D721Med (cell line): Measurements from ENCODE around the gene NELFCD.

Experiments
- DNase-seq: peaks from one replicate; pipeline ENCODE4 v3.0.0; 2011; ENCODE audit warnings: low spot score; ENCODE audit not compliant: insufficient read length
- FAIRE-seq: peaks from 2 replicates; lab custom pipeline; 2011; peaks lifted over from hg19 to GRCh38; lab: Jason Lieb, UNC
- TF ChIP-seq, protein P1 (sequence below): IDR thresholded peaks from 2 replicates; pipeline ENCODE4 v1.5.1; 2012; ENCODE audit warnings: mild to moderate bottlenecking, control low read depth; ENCODE audit not compliant: insufficient read depth; ENCODE audit errors: missing control alignments

NELFCD gene

DNA sequence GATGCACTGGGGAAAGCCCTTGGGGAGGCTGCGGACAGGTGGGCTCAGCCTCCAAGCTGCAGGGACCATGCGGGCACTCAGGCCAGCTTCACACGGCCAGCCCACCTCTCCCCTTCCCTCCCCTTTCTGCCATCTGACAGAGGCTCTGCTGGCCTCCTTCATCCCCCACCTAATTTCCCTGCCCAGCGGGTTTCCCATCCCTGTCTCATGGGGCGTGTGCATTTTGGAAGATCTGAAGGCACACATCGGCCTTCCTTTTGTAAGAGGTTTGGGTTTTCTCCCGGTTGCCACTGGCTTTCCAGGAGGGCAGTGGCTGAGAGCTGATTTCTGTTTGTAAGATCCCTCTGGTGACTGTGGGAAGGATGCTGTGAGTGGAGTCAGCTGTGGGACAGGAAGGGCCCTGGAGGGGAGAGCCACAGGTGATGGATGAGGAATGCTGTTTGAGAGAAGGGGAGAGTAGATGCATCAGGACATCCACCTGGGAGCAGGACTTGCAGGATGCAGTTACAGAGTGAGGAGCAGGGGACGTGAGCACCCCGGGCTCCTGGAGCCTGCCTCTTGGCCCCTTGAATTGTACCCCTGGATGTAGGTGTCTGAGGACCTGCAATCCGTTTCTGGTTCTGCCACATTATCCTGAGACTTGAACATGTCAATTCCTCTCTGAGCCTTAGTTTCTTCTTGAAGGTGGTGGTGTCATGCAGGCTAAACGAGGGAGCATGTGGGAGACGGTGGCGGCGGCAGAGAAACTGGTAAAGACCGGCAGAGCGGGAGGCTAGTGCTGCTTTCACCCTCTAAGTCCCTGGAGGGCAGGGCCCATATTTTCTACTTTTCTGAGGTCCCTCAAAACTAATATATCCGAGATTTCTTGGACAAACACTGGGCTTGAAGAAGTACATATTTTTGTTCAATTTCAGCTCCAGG, 32.2 kb downstream of the NELFCD start:
- FAIRE-seq (no peak), DNase-seq (no peak)
- TF ChIP-seq, protein P1, sequence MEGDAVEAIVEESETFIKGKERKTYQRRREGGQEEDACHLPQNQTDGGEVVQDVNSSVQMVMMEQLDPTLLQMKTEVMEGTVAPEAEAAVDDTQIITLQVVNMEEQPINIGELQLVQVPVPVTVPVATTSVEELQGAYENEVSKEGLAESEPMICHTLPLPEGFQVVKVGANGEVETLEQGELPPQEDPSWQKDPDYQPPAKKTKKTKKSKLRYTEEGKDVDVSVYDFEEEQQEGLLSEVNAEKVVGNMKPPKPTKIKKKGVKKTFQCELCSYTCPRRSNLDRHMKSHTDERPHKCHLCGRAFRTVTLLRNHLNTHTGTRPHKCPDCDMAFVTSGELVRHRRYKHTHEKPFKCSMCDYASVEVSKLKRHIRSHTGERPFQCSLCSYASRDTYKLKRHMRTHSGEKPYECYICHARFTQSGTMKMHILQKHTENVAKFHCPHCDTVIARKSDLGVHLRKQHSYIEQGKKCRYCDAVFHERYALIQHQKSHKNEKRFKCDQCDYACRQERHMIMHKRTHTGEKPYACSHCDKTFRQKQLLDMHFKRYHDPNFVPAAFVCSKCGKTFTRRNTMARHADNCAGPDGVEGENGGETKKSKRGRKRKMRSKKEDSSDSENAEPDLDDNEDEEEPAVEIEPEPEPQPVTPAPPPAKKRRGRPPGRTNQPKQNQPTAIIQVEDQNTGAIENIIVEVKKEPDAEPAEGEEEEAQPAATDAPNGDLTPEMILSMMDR, result no peak

DNA sequence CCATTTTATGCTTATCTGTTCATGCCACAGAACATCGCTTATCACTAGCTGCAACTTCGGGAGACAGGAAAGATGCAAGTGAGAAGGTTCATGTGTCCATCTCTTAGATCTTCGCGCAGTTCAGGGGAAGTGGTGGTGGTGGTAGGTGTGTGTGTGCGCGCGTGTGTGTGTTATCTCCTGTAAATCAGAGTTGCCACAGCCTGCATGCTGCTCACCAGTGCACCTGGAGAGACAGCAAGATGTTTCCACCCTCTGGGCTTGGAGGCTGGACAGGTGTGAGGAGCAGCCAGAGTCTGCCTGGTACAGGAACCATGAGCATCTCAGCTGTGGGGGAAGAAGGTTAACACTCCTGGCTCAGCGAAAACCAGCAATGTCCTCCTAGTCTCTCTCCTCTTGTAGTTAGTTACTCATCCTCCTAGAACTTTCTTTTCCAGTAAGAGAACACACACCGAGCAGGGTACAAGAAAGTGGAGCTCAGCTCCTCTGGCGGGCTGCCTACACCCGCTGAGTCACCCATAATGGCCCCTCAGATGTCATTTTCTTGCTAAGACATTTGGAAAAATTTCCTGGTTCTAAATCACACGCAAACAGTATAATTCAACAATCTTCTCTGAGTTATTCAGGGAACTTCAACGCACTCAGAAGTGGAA, 33.0 kb downstream of the NELFCD start:
- no peak for DNase-seq
- no peak for FAIRE-seq
- TF ChIP-seq, protein P1, result no peak

DNA sequence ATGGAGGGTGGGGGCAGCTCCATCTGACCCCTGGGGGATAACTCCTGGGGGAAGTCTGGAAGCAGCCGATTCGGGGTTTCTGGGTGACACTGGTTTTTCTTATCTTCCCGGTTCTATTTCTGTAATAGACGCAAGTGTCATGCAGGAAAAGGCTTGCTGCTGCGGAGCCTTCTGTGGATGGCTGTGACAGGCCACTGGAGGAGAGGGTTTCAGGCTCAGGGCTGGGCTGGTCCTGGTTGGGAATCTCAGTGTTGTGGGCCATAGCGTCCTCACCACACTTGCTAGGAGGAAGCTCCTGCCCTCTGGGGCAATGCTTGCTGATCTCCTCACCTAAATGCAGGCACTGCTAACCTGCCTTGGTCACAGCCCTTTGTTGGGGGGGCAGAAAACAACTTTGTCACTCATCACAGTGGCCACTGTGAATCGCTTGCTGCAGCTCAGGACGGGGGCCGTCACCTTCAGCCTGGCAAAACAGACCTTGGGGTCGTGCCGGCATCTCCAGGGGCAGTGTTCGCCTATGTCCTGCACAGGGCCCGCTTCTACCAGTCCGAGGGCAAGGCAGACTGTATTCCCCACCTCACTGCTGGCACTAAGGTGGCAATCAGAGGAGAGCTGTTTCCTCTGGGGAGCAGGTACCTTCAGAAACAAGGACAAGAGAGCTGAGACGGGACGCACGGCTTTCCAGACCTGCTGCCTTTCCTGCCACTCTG, 33.8 kb downstream of the NELFCD start:
- no peak for DNase-seq
- no peak for FAIRE-seq
- TF ChIP-seq, protein P1, result no peak

DNA sequence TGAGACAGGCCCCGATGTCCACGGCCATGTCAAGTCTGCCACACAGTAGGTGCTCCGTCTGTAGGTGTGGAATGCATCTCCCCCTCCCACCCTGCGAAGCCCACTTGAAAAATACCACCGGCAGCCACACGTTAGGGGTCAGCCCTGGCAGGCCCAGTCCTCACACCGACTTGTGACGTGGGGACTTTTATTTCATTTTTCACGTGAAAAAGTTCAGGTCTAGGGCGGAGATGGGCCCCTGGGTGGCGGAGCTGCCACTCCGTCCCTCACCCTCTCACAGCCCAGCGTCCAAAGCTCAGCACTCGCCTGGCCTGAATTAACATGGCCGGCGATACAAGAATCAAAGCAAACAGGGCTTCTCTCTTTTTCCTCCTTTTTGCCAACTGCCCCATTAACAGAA, 34.4 kb downstream of the NELFCD start:
- no peak for FAIRE-seq
- TF ChIP-seq, protein P1, result no peak
- no peak for DNase-seq

DNA sequence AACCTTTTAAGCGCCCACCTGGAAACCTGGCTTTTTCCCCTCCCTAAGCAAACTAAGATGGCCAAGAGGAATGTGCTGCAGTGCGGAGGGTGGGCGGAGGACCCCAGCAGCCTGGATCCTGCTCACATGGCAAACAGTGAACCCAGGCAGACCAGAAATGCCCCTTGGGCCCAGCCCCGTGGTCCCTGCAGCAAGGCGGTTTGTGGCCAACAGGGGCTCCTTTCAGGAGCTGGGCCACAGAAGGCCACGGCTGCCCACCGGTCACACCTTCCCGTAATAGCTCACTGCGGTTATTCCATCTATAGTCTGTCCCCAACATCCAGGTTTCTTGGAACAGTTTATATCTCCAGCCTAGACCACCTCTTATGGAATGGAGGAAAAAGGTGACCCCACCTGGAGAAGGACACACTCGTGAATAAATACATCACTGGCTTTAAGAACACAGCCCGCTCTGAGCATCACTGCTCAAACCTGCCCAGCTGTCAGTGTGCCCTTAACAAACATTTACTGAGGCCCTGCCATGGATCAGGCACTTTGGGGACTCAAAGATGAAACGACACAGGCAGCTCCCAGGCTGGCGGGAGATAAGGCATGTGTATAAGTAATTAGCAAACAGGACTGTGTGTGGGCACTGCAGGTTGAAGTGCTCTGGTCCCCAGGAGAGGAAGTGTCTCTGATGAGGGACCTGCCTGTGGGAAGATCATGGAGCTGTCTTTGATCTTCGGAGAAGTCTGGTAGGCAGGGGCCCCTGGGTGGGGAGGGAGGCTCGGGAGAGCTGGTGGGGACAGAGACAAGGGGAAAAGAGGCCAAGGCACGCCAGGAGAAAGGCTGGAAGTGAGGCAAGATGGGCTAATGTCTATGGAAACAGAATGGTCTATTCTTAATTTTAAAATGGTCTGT, 35.0 kb downstream of the NELFCD start:
- FAIRE-seq (no peak), DNase-seq (no peak)
- TF ChIP-seq, protein P1, result no peak

DNA sequence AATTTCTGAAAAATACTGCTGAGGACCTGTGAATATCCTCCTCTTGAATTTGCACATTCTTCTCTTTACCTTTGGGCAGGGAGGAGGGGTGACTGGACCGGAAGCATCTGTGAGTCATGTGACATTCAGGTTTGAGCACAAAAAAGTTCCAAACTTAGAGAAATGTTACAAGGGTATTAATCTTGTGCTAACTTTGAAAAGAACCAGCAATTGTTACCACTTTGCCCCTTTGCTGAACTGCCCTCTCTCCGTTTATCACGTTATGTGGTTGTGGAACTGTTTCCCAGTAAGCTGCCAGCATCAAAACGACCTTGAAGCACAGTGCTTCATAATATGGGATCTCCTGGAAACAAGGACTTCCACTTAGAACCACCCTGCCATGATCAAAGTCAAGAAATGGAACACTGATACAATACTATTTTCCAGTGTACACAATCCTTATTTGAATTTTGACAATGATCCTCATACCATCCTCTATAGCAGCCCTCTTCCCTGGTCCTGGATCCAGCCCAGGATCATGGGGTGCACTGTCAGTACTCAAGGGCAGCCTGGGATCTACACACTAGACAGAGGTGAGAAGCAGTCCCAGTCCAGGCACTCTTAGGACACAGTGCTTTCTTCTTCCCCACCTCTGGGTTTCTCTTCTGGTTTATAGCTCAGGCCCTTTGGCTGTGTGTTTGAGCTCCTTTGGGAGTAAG, 35.9 kb downstream of the NELFCD start:
- no peak for DNase-seq
- TF ChIP-seq, protein P1, result no peak
- no peak for FAIRE-seq
